GM23338 (cell line): Measurements from ENCODE around the gene TFAP2E. TPM values are rescaled to one million over a fixed set of nuclear protein-coding genes. Genes with fewer than 3 reads are reported as not detected.
A peak's percentile ranks its signal among the peaks of the same experiment; 100 is the strongest.

Source experiments
- ATAC-seq: fragments of 200-7000 bp; cut with Tn5 transposase; 3 replicates; pipeline ENCODE4 v1.9.1; 2020
- DNase-seq: peaks from one replicate; pipeline ENCODE4 v3.0.0-alpha.2; 2015; ENCODE audit warnings: low spot score
- H2AFZ ChIP-seq: fragments of 200-600 bp; sonication (generic); 2 replicates; pipeline ENCODE4 v1.8.0; 2016; ENCODE audit warnings: antibody characterized with exemption, mild to moderate bottlenecking, moderate library complexity
- H3F3A ChIP-seq: fragments of 200-600 bp; sonication (generic); replicated peaks from 2 replicates; pipeline ENCODE4 v1.8.0; 2017; ENCODE audit warnings: antibody characterized with exemption, mixed run types, low read depth
- H3K27ac ChIP-seq: fragments of 200-600 bp; sonication (generic); 2 replicates; pipeline ENCODE4 v1.6.1; 2016; ENCODE audit warnings: low read depth
- H3K27me3 ChIP-seq: fragments of 200-600 bp; sonication (generic); 2 replicates; pipeline ENCODE4 v1.8.0; 2016; ENCODE audit warnings: mild to moderate bottlenecking, mixed run types, moderate library complexity; ENCODE audit not compliant: insufficient read depth
- H3K36me3 ChIP-seq: fragments of 200-600 bp; sonication (generic); 2 replicates; pipeline ENCODE4 v1.8.0; 2016; ENCODE audit warnings: mild to moderate bottlenecking; ENCODE audit not compliant: insufficient read depth
- H3K4me1 ChIP-seq: fragments of 200-600 bp; sonication (generic); 2 replicates; pipeline ENCODE4 v1.8.0; 2016; ENCODE audit warnings: mild to moderate bottlenecking, moderate library complexity; ENCODE audit not compliant: insufficient read depth
- H3K4me2 ChIP-seq: fragments of 200-600 bp; sonication (generic); 2 replicates; pipeline ENCODE4 v1.7.1; 2017; ENCODE audit warnings: mixed run types
- H3K4me3 ChIP-seq: fragments of 200-600 bp; sonication (generic); 2 replicates; pipeline ENCODE4 v1.6.1; 2016; ENCODE audit warnings: mixed run types
- H3K79me2 ChIP-seq: fragments of 200-600 bp; sonication (generic); replicated peaks from 2 replicates; pipeline ENCODE4 v1.8.0; 2017; ENCODE audit warnings: mild to moderate bottlenecking; ENCODE audit not compliant: insufficient read depth
- H3K9me2 ChIP-seq: fragments of 200-600 bp; sonication (generic); 2 replicates; pipeline ENCODE4 v1.8.0; 2017; ENCODE audit not compliant: insufficient read depth
- H4K20me1 ChIP-seq: fragments of 200-600 bp; sonication (generic); replicated peaks from 2 replicates; pipeline ENCODE4 v1.8.0; 2017; ENCODE audit warnings: mild to moderate bottlenecking; ENCODE audit not compliant: insufficient read depth
- H3K27ac Mint-ChIP-seq: 2 replicates; pipeline ENCODE4 v1.8.0; 2020; ENCODE audit warnings: inconsistent platforms, mild to moderate bottlenecking, moderate library complexity, mixed read lengths
- H3K27me3 Mint-ChIP-seq: 3 replicates; pipeline ENCODE4 v1.8.0; 2022; ENCODE audit warnings: low read depth, mild to moderate bottlenecking, moderate library complexity, mixed read lengths, inconsistent platforms; ENCODE audit not compliant: insufficient read depth, poor library complexity
- H3K36me3 Mint-ChIP-seq: 3 replicates; pipeline ENCODE4 v1.8.0; 2021; ENCODE audit warnings: low read depth, mild to moderate bottlenecking, inconsistent platforms, moderate library complexity, mixed read lengths
- H3K4me1 Mint-ChIP-seq: 3 replicates; pipeline ENCODE4 v1.8.0; 2020; ENCODE audit warnings: mild to moderate bottlenecking, inconsistent platforms, mixed read lengths
- H3K4me3 Mint-ChIP-seq: 3 replicates; pipeline ENCODE4 v1.8.0; 2021; ENCODE audit warnings: moderate library complexity, mild to moderate bottlenecking, inconsistent platforms, mixed read lengths
- H3K9me3 Mint-ChIP-seq: 3 replicates; pipeline ENCODE4 v1.8.0; 2020; ENCODE audit warnings: moderate library complexity, mild to moderate bottlenecking, inconsistent platforms, mixed read lengths
- CREB1 ChIP-seq: fragments of 250-450 bp; sonication (Bioruptor Pico); IDR thresholded peaks from 2 replicates; pipeline ENCODE4 v1.5.0; 2020; ENCODE audit warnings: low read depth, mild to moderate bottlenecking, moderate library complexity
- JUNB ChIP-seq: IDR thresholded peaks from one replicate; pipeline ENCODE4 v1.6.1; 2016; ENCODE audit warnings: antibody characterized with exemption; ENCODE audit not compliant: unreplicated experiment
- POLR2AphosphoS5 ChIP-seq: IDR thresholded peaks from 2 replicates; pipeline ENCODE4 v1.6.1; 2016; ENCODE audit warnings: antibody characterized with exemption, low read depth
- polyA plus RNA-seq: library from polyadenylated mRNA; unstranded; fragments of >200 nt; fragmentation: Nextera tagmentation; extraction: Ambion mirVana; gene quantifications from 2 replicates; pipeline ENCODE4 v1.2.1, GENCODE V29; 2016
- total RNA-seq: library from RNA; depleted of rRNA; stranded (reverse); fragments of >200 nt; shearing (Covaris generic); gene quantifications from 2 replicates; pipeline ENCODE4 v1.2.3, GENCODE V29; 2014
- TF ChIP-seq, protein P1 (sequence below): IDR thresholded peaks from 2 replicates; pipeline ENCODE4 v1.6.1; 2016; ENCODE audit warnings: antibody characterized with exemption
- TF ChIP-seq, protein P2 (sequence below), 2 experiments: fragments of 200-600 bp in 1 of 2; sonication (generic) in 1 of 2; conservative IDR thresholded peaks; 2 replicates each; pipeline versions ENCODE4 v1.5.1 to v1.6.1; 2016 to 2017; ENCODE audit warnings: antibody characterized with exemption in 2 of 2, low read depth in 2 of 2, mild to moderate bottlenecking in 2 of 2, moderate library complexity in 1 of 2

The TFAP2E gene
- total and polyA plus RNA-seq, 2 experiments from 2014 or later, result 0.34 to 1.4 TPM

DNA sequence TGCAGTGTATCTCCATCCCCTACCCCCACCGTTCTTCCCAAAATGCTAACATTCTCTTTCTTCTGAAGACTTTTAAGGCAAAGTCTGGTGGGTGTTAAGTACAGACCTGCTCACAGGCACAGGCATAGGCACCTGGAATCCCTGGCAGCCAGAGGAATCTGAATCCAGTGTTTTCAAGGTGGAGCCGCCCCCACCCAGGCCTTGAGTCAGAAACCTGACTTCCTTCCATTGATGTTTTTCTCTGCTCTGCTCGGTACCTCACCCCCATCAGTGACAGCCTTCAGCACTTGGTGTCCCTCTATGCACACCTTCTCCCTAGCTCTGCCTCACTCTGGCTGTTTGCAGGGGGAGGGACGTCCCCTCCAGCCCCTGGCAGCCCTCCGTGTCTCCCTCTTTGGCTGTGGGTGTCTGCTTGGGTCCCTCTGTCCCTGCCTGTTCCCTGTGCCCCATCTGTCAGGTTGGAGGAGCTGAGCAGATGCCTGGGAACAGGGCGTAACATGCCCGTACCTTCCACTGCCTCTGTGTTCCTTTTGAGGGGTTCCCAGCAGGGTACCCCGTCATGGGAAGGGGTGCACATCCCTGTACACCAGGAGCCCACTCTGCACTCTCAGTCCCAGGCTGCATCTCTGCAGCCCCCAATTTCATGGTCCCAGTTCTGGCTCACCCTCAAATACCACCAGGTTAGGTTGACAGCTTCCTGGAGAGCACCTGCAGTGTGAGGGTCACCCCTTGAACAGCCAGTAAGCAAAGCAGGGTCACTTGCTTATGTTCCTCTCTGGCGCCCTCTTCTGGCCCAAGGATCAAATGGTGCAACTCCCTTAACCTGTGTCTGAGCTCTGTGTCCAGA, 8.9 kb upstream of the TFAP2E start:
- no peak overlapping the region for H3K4me2 ChIP-seq
- peak; percentile 92 for DNase-seq
- Mint-ChIP-seq H3K9me3 (no peaks in the 10 kb centered on the region; the same call in 1 of the 3 replicates), H3K36me3 (peaks cover 52% of the 10 kb centered on the region), H3K4me1 (peaks cover 17% of the 10 kb centered on the region), H3K4me3 (no peak overlapping the region), H3K27me3 (peaks cover 14% of the 10 kb centered on the region), H3K27ac (peak overlapping the region; percentile 60)
- 0 out of 2 replicates have a peak, but pooled peaks cover 12% of the 10 kb centered on the region for H3F3A ChIP-seq
- TF ChIP-seq POLR2AphosphoS5 (no peak), JUNB (no peak)
- TF ChIP-seq, protein P1, sequence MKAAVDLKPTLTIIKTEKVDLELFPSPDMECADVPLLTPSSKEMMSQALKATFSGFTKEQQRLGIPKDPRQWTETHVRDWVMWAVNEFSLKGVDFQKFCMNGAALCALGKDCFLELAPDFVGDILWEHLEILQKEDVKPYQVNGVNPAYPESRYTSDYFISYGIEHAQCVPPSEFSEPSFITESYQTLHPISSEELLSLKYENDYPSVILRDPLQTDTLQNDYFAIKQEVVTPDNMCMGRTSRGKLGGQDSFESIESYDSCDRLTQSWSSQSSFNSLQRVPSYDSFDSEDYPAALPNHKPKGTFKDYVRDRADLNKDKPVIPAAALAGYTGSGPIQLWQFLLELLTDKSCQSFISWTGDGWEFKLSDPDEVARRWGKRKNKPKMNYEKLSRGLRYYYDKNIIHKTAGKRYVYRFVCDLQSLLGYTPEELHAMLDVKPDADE, result no peak
- TF ChIP-seq, protein P2, sequence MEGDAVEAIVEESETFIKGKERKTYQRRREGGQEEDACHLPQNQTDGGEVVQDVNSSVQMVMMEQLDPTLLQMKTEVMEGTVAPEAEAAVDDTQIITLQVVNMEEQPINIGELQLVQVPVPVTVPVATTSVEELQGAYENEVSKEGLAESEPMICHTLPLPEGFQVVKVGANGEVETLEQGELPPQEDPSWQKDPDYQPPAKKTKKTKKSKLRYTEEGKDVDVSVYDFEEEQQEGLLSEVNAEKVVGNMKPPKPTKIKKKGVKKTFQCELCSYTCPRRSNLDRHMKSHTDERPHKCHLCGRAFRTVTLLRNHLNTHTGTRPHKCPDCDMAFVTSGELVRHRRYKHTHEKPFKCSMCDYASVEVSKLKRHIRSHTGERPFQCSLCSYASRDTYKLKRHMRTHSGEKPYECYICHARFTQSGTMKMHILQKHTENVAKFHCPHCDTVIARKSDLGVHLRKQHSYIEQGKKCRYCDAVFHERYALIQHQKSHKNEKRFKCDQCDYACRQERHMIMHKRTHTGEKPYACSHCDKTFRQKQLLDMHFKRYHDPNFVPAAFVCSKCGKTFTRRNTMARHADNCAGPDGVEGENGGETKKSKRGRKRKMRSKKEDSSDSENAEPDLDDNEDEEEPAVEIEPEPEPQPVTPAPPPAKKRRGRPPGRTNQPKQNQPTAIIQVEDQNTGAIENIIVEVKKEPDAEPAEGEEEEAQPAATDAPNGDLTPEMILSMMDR (conservative IDR thresholded peaks at IDR 0.05; ENCODE audit: low read depth in 2 of 2), result peak; percentile 78 to 93
- peak; percentile 83 for ATAC-seq
- H3K4me3 ChIP-seq, result no peak overlapping the region
- H3K27me3 ChIP-seq, result peaks cover 13% of the 10 kb centered on the region
- no peaks in the 10 kb centered on the region for H3K9me2 ChIP-seq
- H3K36me3 ChIP-seq, result no peaks in the 10 kb centered on the region; the same call in 1 of the 2 replicates
- H3K79me2 ChIP-seq, result no peaks in the 10 kb centered on the region
- no peaks in the 10 kb centered on the region for H3K4me1 ChIP-seq
- H3K27ac ChIP-seq, result no peak overlapping the region
- H2AFZ ChIP-seq, result no peak overlapping the region
- H4K20me1 ChIP-seq, result peaks cover 14% of the 10 kb centered on the region; the same call in 1 of the 2 replicates

DNA sequence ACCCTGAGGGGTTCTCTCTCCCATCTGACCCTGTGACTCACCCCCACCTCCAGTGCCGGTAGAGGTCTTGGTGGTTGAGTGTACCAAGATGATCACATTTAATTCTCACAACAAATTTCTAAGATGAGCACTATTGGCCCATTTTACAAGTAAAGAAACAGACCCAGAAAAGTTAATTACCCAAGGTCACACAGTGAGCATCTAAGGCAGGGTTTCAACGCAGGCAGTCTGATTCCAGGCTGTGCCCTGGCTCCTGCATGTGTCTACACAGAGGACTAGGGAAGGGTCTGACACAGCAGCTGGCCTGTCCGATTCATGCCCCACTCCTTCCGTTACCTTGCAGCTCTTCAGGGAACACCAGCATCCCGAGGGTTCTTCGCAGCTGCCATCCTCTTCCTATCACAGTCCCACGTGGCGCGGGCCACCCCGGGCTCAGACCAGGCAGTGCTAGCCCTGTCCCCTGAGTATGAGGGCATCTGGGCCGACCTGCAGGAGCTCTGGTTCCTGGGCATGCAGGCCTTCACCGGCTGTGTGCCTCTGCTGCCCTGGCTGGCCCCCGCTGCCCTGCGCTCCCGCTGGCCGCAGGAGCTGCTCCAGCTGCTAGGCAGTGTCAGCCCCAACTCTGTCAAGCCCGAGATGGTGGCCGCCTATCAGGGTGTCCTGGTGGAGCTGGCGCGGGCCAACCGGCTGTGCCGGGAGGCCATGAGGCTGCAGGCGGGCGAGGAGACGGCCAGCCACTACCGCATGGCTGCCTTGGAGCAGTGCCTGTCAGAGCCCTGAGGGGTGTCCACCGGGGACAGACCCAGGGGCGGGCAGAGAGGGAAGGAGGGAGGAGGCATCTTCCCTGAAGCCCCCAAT, 8.0 kb upstream of the TFAP2E start:
- Histone ChIP-seq H3K9me2 (no peaks in the 10 kb centered on the region), H3K27me3 (peaks cover 22% of the 10 kb centered on the region), H4K20me1 (peaks cover 14% of the 10 kb centered on the region; the same call in 1 of the 2 replicates), H3K4me1 (no peaks in the 10 kb centered on the region), H3K36me3 (no peaks in the 10 kb centered on the region; the same call in 1 of the 2 replicates), H3K79me2 (no peaks in the 10 kb centered on the region), H3K4me3 (no peak overlapping the region), H3F3A (0 out of 2 replicates have a peak, but pooled peaks cover 12% of the 10 kb centered on the region), H2AFZ (no peak overlapping the region), H3K27ac (no peak overlapping the region), H3K4me2 (no peak overlapping the region)
- peak overlapping the region; percentile 74; the same call in 1 of the 2 replicates for H3K27ac Mint-ChIP-seq
- DNase-seq, result no peak
- H3K27me3 Mint-ChIP-seq, result peaks cover 18% of the 10 kb centered on the region
- H3K4me3 Mint-ChIP-seq, result no peak overlapping the region
- no peak for ATAC-seq
- no peaks in the 10 kb centered on the region; the same call in 1 of the 3 replicates for H3K9me3 Mint-ChIP-seq
- peaks cover 10% of the 10 kb centered on the region for H3K4me1 Mint-ChIP-seq
- H3K36me3 Mint-ChIP-seq, result peaks cover 50% of the 10 kb centered on the region
- TF ChIP-seq, protein P2 (conservative IDR thresholded peaks at IDR 0.05; ENCODE audit: low read depth in 2 of 2), result no peak; a peak in 1 of 4 replicates
- no peak for TF ChIP-seq CREB1
- TF ChIP-seq POLR2AphosphoS5, result no peak
